ENCODE data around the gene OSBPL6. TPM values are rescaled to one million over a fixed set of nuclear protein-coding genes. Genes with fewer than 3 reads are reported as not detected.

Gene OSBPL6
- total and polyA plus RNA-seq, 2 of the 13 experiments (the other 11 are each of a cell fraction or from before 2014, with no cell fraction given): 0.03 to 0.11 TPM

DNA sequence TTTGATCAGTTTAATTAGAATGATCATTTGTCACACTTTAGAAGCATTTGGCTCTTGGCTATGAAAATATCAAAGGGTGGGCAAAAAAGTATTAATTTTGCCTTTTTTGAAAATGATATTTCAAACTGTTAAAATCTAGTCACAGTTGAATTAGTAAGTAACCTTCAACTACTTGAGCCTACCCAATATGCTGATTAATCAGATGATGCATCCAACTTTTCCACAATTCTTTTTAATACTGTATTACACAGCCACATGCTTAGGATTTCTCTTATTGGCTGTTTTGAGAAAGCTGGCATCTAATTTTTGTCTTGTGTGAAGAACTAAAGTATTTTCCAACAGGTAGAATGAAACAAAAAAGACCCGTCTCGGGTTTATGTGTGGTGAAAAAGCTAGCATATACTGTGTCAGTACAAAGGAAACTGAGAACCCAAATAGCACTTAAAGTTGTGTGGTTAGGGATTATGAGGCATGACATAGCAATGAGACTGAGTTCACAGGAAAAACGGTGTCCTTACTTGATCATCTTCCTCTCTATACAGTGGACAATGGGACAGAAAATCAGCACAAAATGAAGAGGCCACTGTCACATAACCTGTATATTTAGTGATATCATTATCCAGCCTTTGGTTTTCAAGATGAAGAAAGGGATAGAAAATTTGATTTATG, 11.7 kb downstream of the OSBPL6 start:
- no peak for FAIRE-seq
- no peaks in the 10 kb centered on the region for H4K20me1 ChIP-seq (ENCODE audit: insufficient read depth, low read length)
- H2AFZ ChIP-seq (ENCODE audit: low read length): no peak overlapping the region
- no peak for ATAC-seq
- no peaks in the 10 kb centered on the region for H3K79me2 ChIP-seq (ENCODE audit: insufficient read depth, low read length)
- H3K4me2 ChIP-seq (ENCODE audit: low read depth, low read length): no peak overlapping the region
- H3K27ac ChIP-seq (ENCODE audit: extremely low read length, insufficient read depth, low read length): no peak overlapping the region
- ChIA-PET CTCF (ENCODE audit: low intra/inter-chr PET ratio, low total read pairs) (no interaction called here), POLR2A (no interaction called here)
- in situ Hi-C loops (cut with HindIII; ENCODE audit: extremely low pct_ligation_motif_present, low pct_unique_long_range_greater_than_20kb) (no loop called here), intact Hi-C loops (cut with micrococcal nuclease; ENCODE audit: unreplicated experiment) (no loop called here)
- no peak overlapping the region for H3K9ac ChIP-seq (ENCODE audit: insufficient read depth, low read depth, low read length)
- no peaks in the 10 kb centered on the region for H3K9me3 ChIP-seq (ENCODE audit: low read length)
- no peak for DNase-seq (ENCODE audit: low spot score)
- no peak overlapping the region for H3K4me3 ChIP-seq (replicated peaks in 1 of 3; ENCODE audit: insufficient read depth in 1 of 3, low read depth in 2 of 3, low read length in 3 of 3)
- 37% methylated on average over 3 of the region's 3 CpGs for WGBS (ENCODE audit: low lambda C conversion rate)
- H3K36me3 ChIP-seq (replicated peaks in 1 of 2; ENCODE audit: control insufficient read depth in 1 of 2, insufficient read depth in 2 of 2, low read length in 2 of 2): no peaks in the 10 kb centered on the region
- no peaks in the 10 kb centered on the region for H3K4me1 ChIP-seq (ENCODE audit: insufficient read depth, low read length)
- BruUV-seq (replicated peaks): no TSS peak
- TF ChIP-seq, protein P1, sequence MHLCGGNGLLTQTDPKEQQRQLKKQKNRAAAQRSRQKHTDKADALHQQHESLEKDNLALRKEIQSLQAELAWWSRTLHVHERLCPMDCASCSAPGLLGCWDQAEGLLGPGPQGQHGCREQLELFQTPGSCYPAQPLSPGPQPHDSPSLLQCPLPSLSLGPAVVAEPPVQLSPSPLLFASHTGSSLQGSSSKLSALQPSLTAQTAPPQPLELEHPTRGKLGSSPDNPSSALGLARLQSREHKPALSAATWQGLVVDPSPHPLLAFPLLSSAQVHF (CRISPR knock-in tag; IDR thresholded peaks at IDR 0.05): no peak
- no peak for TF ChIP-seq ZC3H13 (CRISPR knock-in tag; IDR thresholded peaks at IDR 0.05)
- TF ChIP-seq ZFP62 (CRISPR knock-in tag; IDR thresholded peaks at IDR 0.05): no peak
- no peak for TF ChIP-seq HOXD1 (CRISPR knock-in tag; IDR thresholded peaks at IDR 0.05)
- TF ChIP-seq ZNF484 (CRISPR knock-in tag; IDR thresholded peaks at IDR 0.05; ENCODE audit: borderline replicate concordance, low read depth): no peak
- no peak for TF ChIP-seq RBM39 (IDR thresholded peaks at IDR 0.05; ENCODE audit: low read depth, low read length, poor library complexity, severe bottlenecking)
- TF ChIP-seq, protein P2, sequence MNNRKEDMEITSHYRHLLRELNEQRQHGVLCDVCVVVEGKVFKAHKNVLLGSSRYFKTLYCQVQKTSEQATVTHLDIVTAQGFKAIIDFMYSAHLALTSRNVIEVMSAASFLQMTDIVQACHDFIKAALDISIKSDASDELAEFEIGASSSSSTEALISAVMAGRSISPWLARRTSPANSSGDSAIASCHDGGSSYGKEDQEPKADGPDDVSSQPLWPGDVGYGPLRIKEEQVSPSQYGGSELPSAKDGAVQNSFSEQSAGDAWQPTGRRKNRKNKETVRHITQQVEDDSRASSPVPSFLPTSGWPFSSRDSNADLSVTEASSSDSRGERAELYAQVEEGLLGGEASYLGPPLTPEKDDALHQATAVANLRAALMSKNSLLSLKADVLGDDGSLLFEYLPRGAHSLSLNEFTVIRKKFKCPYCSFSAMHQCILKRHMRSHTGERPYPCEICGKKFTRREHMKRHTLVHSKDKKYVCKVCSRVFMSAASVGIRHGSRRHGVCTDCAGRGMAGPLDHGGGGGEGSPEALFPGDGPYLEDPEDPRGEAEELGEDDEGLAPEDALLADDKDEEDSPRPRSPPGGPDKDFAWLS (CRISPR knock-in tag; IDR thresholded peaks at IDR 0.05; ENCODE audit: borderline replicate concordance): no peak
- no peak for TF ChIP-seq ZNF784 (CRISPR knock-in tag; IDR thresholded peaks at IDR 0.05; ENCODE audit: borderline replicate concordance)
- TF ChIP-seq DMTF1 (CRISPR knock-in tag; IDR thresholded peaks at IDR 0.05): no peak
- TF ChIP-seq, protein P3, sequence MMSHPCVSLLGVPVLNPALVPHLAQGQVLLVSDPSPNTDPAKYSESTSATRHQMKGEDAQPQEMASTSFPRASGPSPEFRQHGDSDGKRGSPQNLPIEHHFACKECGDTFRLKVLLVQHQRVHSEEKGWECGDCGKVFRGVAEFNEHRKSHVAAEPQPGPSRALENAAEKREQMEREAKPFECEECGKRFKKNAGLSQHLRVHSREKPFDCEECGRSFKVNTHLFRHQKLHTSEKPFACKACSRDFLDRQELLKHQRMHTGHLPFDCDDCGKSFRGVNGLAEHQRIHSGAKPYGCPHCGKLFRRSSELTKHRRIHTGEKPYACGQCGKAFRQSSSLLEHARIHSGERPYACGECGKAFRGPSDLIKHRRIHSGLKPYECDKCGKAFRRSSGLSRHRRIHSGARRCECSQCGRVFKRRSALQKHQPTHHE (CRISPR knock-in tag; IDR thresholded peaks at IDR 0.05; ENCODE audit: borderline replicate concordance): no peak
- TF ChIP-seq NR2C2 (CRISPR knock-in tag; IDR thresholded peaks at IDR 0.05; ENCODE audit: borderline replicate concordance): no peak
- no peak for TF ChIP-seq ZNF773 (CRISPR knock-in tag; IDR thresholded peaks at IDR 0.05; ENCODE audit: borderline replicate concordance)
- TF ChIP-seq ZNF292 (CRISPR knock-in tag; IDR thresholded peaks at IDR 0.05; ENCODE audit: borderline replicate concordance, low read depth): no peak
- no peak for TF ChIP-seq GABPB1 (CRISPR knock-in tag; IDR thresholded peaks at IDR 0.05)
- TF ChIP-seq ZNF749 (CRISPR knock-in tag; IDR thresholded peaks at IDR 0.05; ENCODE audit: borderline replicate concordance): no peak
- no peak for TF ChIP-seq IKZF1 (IDR thresholded peaks at IDR 0.05)
- H3K27me3 ChIP-seq (ENCODE audit: control insufficient read depth in 1 of 2, insufficient read depth in 2 of 2, low read length in 2 of 2): peaks cover 1 to 3% of the 10 kb centered on the region in 2 experiments; a peak in 2 of 5 replicates
